GM23248 (cell line): ENCODE data around the gene NMT2. TPM values are rescaled to one million over a fixed set of nuclear protein-coding genes. Genes with fewer than 3 reads are reported as not detected.

Source experiments
- DNase-seq: peaks from one replicate; pipeline ENCODE4 v3.0.0-alpha.2; 2015
- H2AFZ ChIP-seq: fragments of 200-600 bp; sonication (generic); 2 replicates; pipeline ENCODE4 v1.6.1; 2016; ENCODE audit warnings: antibody characterized with exemption
- H3F3A ChIP-seq: fragments of 200-600 bp; sonication (generic); 2 replicates; pipeline ENCODE4 v1.6.1; 2016; ENCODE audit warnings: mild to moderate bottlenecking, antibody characterized with exemption, mixed run types; ENCODE audit not compliant: insufficient read depth
- H3K27ac ChIP-seq: fragments of 200-600 bp; sonication (generic); 2 replicates; pipeline ENCODE4 v1.5.1; 2016; ENCODE audit warnings: mild to moderate bottlenecking
- H3K27me3 ChIP-seq: fragments of 200-600 bp; sonication (generic); replicated peaks from 2 replicates; pipeline ENCODE4 v1.6.1; 2016; ENCODE audit warnings: mild to moderate bottlenecking; ENCODE audit not compliant: insufficient read depth
- H3K36me3 ChIP-seq: fragments of 200-600 bp; sonication (generic); 2 replicates; pipeline ENCODE4 v1.6.1; 2016; ENCODE audit warnings: low read depth, mild to moderate bottlenecking
- H3K4me1 ChIP-seq: fragments of 200-600 bp; sonication (generic); 2 replicates; pipeline ENCODE4 v1.6.1; 2016; ENCODE audit warnings: mild to moderate bottlenecking; ENCODE audit not compliant: insufficient read depth
- H3K4me2 ChIP-seq: fragments of 200-600 bp; sonication (generic); one replicate; pipeline ENCODE4 v1.6.1; 2016; ENCODE audit warnings: mild to moderate bottlenecking; ENCODE audit not compliant: unreplicated experiment
- H3K4me3 ChIP-seq: fragments of 200-600 bp; sonication (generic); 2 replicates; pipeline ENCODE4 v1.5.1; 2016; ENCODE audit warnings: mild to moderate bottlenecking
- H3K79me2 ChIP-seq: fragments of 200-600 bp; sonication (generic); 2 replicates; pipeline ENCODE4 v1.6.1; 2016; ENCODE audit warnings: mild to moderate bottlenecking; ENCODE audit not compliant: insufficient read depth
- H3K9ac ChIP-seq: fragments of 200-600 bp; sonication (generic); 2 replicates; pipeline ENCODE4 v1.6.1; 2016; ENCODE audit warnings: mild to moderate bottlenecking
- H3K9me2 ChIP-seq: fragments of 200-600 bp; sonication (generic); 2 replicates; pipeline ENCODE4 v1.6.1; 2016; ENCODE audit warnings: mixed run types, mild to moderate bottlenecking, moderate library complexity; ENCODE audit not compliant: insufficient read depth
- H3K9me3 ChIP-seq: fragments of 200-600 bp; sonication (generic); one replicate; pipeline ENCODE4 v1.6.1; 2017; ENCODE audit warnings: low read depth
- H4K20me1 ChIP-seq: fragments of 200-600 bp; sonication (generic); 2 replicates; pipeline ENCODE4 v1.6.0; 2016; ENCODE audit not compliant: insufficient read depth
- EZH2 ChIP-seq: fragments of 200-600 bp; sonication (generic); IDR thresholded peaks from 2 replicates; pipeline ENCODE4 v1.6.1; 2018; ENCODE audit warnings: antibody characterized with exemption, mild to moderate bottlenecking; ENCODE audit not compliant: insufficient read depth, poor library complexity, severe bottlenecking
- EZH2phosphoT487 ChIP-seq: fragments of 200-600 bp; sonication (generic); IDR thresholded peaks from 2 replicates; pipeline ENCODE4 v1.6.1; 2018; ENCODE audit warnings: antibody characterized with exemption, moderate library complexity, mild to moderate bottlenecking, low read depth; ENCODE audit not compliant: insufficient read depth
- WGBS, 2 experiments: methylation state at CpG; one replicate each; pipeline ENCODE4 v1.1.6; 2015 to 2017; ENCODE audit warnings: low lambda C conversion rate in 2 of 2, low coverage in 1 of 2; ENCODE audit errors: missing lambda C conversion rate in 2 of 2; 5-methylcytosine and 5-hydroxymethylcytosine counted together
- in situ Hi-C: fragments of 300-500 bp; cut with MboI; formaldehyde crosslinking; loops from 2 replicates; pipeline ENCODE4 v1.15.0; 2020
- polyA plus RNA-seq: library from polyadenylated mRNA; unstranded; fragments of >200 nt; fragmentation: Nextera tagmentation; extraction: Ambion mirVana; gene quantifications from 2 replicates; pipeline ENCODE4 v1.2.1, GENCODE V29; 2016
- total RNA-seq: library from RNA; depleted of rRNA; stranded (reverse); fragments of >200 nt; shearing (Covaris generic); gene quantifications from 2 replicates; pipeline ENCODE4 v1.2.3, GENCODE V29; 2014

Gene NMT2
- total and polyA plus RNA-seq, 2 experiments from 2014 or later = 26.3 to 35.9 TPM

- no peaks in the 10 kb centered on the region for H4K20me1 ChIP-seq
Measured at GRCh38 chr10:15147594-15148392, 20.7 kb downstream of the NMT2 start.

GRCh38 chr10:15146366-15146765 is 22.1 kb downstream of the NMT2 start:
- H3K36me3 ChIP-seq = no peaks in the 10 kb centered on the region

More at GRCh38 chr10:15147594-15148392, 20.7 kb downstream of the NMT2 start:
- H3F3A ChIP-seq = no peaks in the 10 kb centered on the region
- no peaks in the 10 kb centered on the region for H3K9me2 ChIP-seq
- no peak for TF ChIP-seq EZH2
- no peak for TF ChIP-seq EZH2phosphoT487
- peaks cover 99% of the 10 kb centered on the region for H3K79me2 ChIP-seq
- H3K4me2 ChIP-seq = no peak overlapping the region
- H3K9me3 ChIP-seq = no peaks in the 10 kb centered on the region
- H3K4me1 ChIP-seq = peaks cover 7% of the 10 kb centered on the region; the same call in 1 of the 2 replicates
- in situ Hi-C loops = no loop called here
- H3K36me3 ChIP-seq = no peaks in the 10 kb centered on the region
- H3K4me3 ChIP-seq = no peak overlapping the region
- no peak overlapping the region for H2AFZ ChIP-seq
- H3K27ac ChIP-seq = no peak overlapping the region
- WGBS, 2 experiments = 95 to 98% methylated on average over 4 of the region's 4 CpGs
- no peak for DNase-seq
- H3K27me3 ChIP-seq = no peaks in the 10 kb centered on the region
- H3K9ac ChIP-seq = no peak overlapping the region

GRCh38 chr10:15144788-15145187 is 23.7 kb downstream of the NMT2 start:
- peaks cover 7% of the 10 kb centered on the region; the same call in 1 of the 2 replicates for H3K4me1 ChIP-seq
- DNase-seq = peak; percentile 63
- H3K4me3 ChIP-seq = no peak overlapping the region
- no peaks in the 10 kb centered on the region for H3K9me2 ChIP-seq
- peaks cover 93% of the 10 kb centered on the region for H3K79me2 ChIP-seq
- in situ Hi-C loops = no loop called here
- WGBS, 2 experiments = 57 to 64% methylated on average over 4 of the region's 4 CpGs
- no peak overlapping the region for H2AFZ ChIP-seq
- no peak overlapping the region for H3K27ac ChIP-seq
- H3K36me3 ChIP-seq = 0 out of 2 replicates have a peak, but pooled peaks cover 9% of the 10 kb centered on the region
- TF ChIP-seq EZH2 (no peak), EZH2phosphoT487 (no peak)
- no peaks in the 10 kb centered on the region for H3F3A ChIP-seq
- H4K20me1 ChIP-seq = no peaks in the 10 kb centered on the region; the same call in 1 of the 2 replicates
- no peaks in the 10 kb centered on the region for H3K9me3 ChIP-seq
- peak overlapping the region; percentile 0 for H3K4me2 ChIP-seq
- no peak overlapping the region for H3K9ac ChIP-seq
- no peaks in the 10 kb centered on the region for H3K27me3 ChIP-seq

More at GRCh38 chr10:15146366-15146765, 22.1 kb downstream of the NMT2 start:
- no peaks in the 10 kb centered on the region for H3K9me2 ChIP-seq
- in situ Hi-C loops = no loop called here
- WGBS, 2 experiments = 73 to 76% methylated on average over 7 of the region's 7 CpGs
- H4K20me1 ChIP-seq = no peaks in the 10 kb centered on the region; the same call in 1 of the 2 replicates
- no peaks in the 10 kb centered on the region for H3K27me3 ChIP-seq
- peaks cover 99% of the 10 kb centered on the region for H3K79me2 ChIP-seq
- no peak overlapping the region for H3K27ac ChIP-seq
- TF ChIP-seq EZH2phosphoT487 (no peak), EZH2 (no peak)
- no peak overlapping the region for H3K9ac ChIP-seq
- no peak for DNase-seq
- no peak overlapping the region for H2AFZ ChIP-seq
- H3K4me3 ChIP-seq = no peak overlapping the region
- peaks cover 7% of the 10 kb centered on the region; the same call in 1 of the 2 replicates for H3K4me1 ChIP-seq
- H3K4me2 ChIP-seq = no peak overlapping the region
- no peaks in the 10 kb centered on the region for H3F3A ChIP-seq
- no peaks in the 10 kb centered on the region for H3K9me3 ChIP-seq

GRCh38 chr10:15141136-15142054 is 27.1 kb downstream of the NMT2 start:
- H3K27ac ChIP-seq = no peak overlapping the region
- no peak overlapping the region for H3K4me2 ChIP-seq
- in situ Hi-C loops = no loop called here
- no peaks in the 10 kb centered on the region for H3K9me3 ChIP-seq
- H3K9me2 ChIP-seq = no peaks in the 10 kb centered on the region
- H3F3A ChIP-seq = no peaks in the 10 kb centered on the region
- H4K20me1 ChIP-seq = no peaks in the 10 kb centered on the region; the same call in 1 of the 2 replicates
- H2AFZ ChIP-seq = no peak overlapping the region
- TF ChIP-seq EZH2phosphoT487 = no peak
- no peak for TF ChIP-seq EZH2
- DNase-seq = no peak
- H3K79me2 ChIP-seq = peaks cover 60% of the 10 kb centered on the region
- H3K4me1 ChIP-seq = peaks cover 11% of the 10 kb centered on the region; the same call in 1 of the 2 replicates
- H3K36me3 ChIP-seq = peaks cover 9% of the 10 kb centered on the region; the same call in 1 of the 2 replicates
- no peak overlapping the region for H3K9ac ChIP-seq
- no peak overlapping the region for H3K4me3 ChIP-seq
- no peaks in the 10 kb centered on the region for H3K27me3 ChIP-seq
- 86 to 87% methylated on average over 16 of the region's 16 CpGs for WGBS, 2 experiments
